Measurements from ENCODE around the gene NINL.
"Not testable (repeated sequence)": the region's sequence is repeated elsewhere in the genome, so short reads cannot be mapped to it uniquely, and the experiment has no call there.

DNA sequence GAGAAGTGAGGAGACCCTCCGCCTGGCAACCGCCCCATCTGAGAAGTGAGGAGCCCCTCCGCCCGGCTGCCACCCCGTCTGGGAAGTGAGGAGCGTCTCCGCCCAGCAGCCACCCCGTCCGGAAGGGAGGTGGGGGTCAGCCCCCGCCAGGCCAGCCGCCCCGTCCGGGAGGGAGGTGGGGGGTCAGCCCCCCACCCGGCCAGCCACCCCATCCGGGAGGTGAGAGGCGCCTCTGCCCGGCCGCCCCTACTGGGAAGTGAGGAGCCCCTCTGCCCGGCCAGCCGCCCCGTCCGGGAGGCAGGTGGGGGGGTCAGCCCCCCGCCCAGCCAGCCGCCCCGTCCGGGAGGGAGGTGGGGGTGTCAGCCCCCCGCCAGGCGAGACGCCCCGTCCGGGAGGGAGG lies 23.6 kb downstream of the NINL start:
- TF ChIP-seq, protein P1, sequence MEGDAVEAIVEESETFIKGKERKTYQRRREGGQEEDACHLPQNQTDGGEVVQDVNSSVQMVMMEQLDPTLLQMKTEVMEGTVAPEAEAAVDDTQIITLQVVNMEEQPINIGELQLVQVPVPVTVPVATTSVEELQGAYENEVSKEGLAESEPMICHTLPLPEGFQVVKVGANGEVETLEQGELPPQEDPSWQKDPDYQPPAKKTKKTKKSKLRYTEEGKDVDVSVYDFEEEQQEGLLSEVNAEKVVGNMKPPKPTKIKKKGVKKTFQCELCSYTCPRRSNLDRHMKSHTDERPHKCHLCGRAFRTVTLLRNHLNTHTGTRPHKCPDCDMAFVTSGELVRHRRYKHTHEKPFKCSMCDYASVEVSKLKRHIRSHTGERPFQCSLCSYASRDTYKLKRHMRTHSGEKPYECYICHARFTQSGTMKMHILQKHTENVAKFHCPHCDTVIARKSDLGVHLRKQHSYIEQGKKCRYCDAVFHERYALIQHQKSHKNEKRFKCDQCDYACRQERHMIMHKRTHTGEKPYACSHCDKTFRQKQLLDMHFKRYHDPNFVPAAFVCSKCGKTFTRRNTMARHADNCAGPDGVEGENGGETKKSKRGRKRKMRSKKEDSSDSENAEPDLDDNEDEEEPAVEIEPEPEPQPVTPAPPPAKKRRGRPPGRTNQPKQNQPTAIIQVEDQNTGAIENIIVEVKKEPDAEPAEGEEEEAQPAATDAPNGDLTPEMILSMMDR (IDR thresholded peaks at IDR 0.05; ENCODE audit: low read depth, low read length, poor library complexity, severe bottlenecking): not testable (repeated sequence)
- TF ChIP-seq EZH2phosphoT487 (IDR thresholded peaks at IDR 0.05; ENCODE audit: borderline replicate concordance, low read length): not testable (repeated sequence)

All from DOHH2 (cell line).